K562 (cell line): ENCODE measurements around the gene RANBP3. TPM values are rescaled to one million over a fixed set of nuclear protein-coding genes. Genes with fewer than 3 reads are reported as not detected.

Experiments
- ATAC-seq: fragments of 200-7000 bp; cut with Tn5 transposase; 3 replicates; pipeline ENCODE4 v1.9.1; 2020; ENCODE audit warnings: moderate library complexity
- BruUV-seq: library from RNA; stranded (reverse); fragments of 400-500 nt; replicated peaks from 2 replicates; lab custom pipeline; 2021; lab: Mats Ljungman, UMichigan
- CTCF ChIA-PET: fragments of 300-600 bp; formaldehyde crosslinking; extraction: SDS; loops from one replicate; lab custom pipeline; 2021; ENCODE audit warnings: low intra/inter-chr PET ratio; lab: Yijun Ruan, JAX
- POLR2A ChIA-PET: fragments of 300-600, 350-650 bp; sonication (Branson Sonifier 250); formaldehyde crosslinking; extraction: SDS; loops from one replicate; lab custom pipeline; 2021; ENCODE audit warnings: antibody characterized with exemption, inconsistent platforms; lab: Yijun Ruan, JAX
- DNase-seq, 4 experiments: peaks; one replicate each; pipeline versions ENCODE4 v3.0.0 to v3.0.0-alpha.2; 2011 to 2018; ENCODE audit warnings: low spot score in 3 of 4, mixed read lengths in 3 of 4; ENCODE audit errors: extremely low read depth in 1 of 4
- FAIRE-seq: peaks from 2 replicates; lab custom pipeline; 2011; peaks lifted over from hg19 to GRCh38; lab: Jason Lieb, UNC
- H2AFZ ChIP-seq: 2 replicates; pipeline ENCODE4 v1.6.0; 2011; ENCODE audit warnings: low read depth, low read length, control low read depth, inconsistent platforms
- H3K27ac ChIP-seq: fragments of 200-600 bp; 3 replicates; pipeline ENCODE4 v1.8.0; 2011; ENCODE audit warnings: low read depth, mild to moderate bottlenecking, control low read depth, inconsistent platforms, low read length, moderate library complexity, mixed read lengths; ENCODE audit errors: extremely low read depth
- H3K27me3 ChIP-seq, 2 experiments: fragments of 300-600 bp in 1 of 2; 2 replicates in 1 of 2; 3 replicates in 1 of 2; pipeline versions ENCODE4 v1.6.0 to v1.8.0; 2011; ENCODE audit warnings: inconsistent platforms in 2 of 2, low read length in 2 of 2, mild to moderate bottlenecking in 1 of 2, mixed read lengths in 1 of 2, moderate library complexity in 1 of 2; ENCODE audit not compliant: control insufficient read depth in 2 of 2, insufficient read depth in 2 of 2
- H3K36me3 ChIP-seq: fragments of 300-600 bp; 3 replicates; pipeline ENCODE4 v1.8.0; 2011; ENCODE audit warnings: mild to moderate bottlenecking, low read length, inconsistent platforms; ENCODE audit not compliant: control insufficient read depth, insufficient read depth
- H3K4me1 ChIP-seq, 2 experiments: fragments of 200-600 bp in 1 of 2; replicated peaks in 1 of 2; 2 replicates in 1 of 2; 3 replicates in 1 of 2; pipeline versions ENCODE4 v1.5.1 to v1.8.0; 2011; ENCODE audit warnings: inconsistent platforms in 2 of 2, low read length in 2 of 2, mild to moderate bottlenecking in 1 of 2, mixed read lengths in 1 of 2, moderate library complexity in 1 of 2; ENCODE audit not compliant: control insufficient read depth in 2 of 2, insufficient read depth in 2 of 2
- H3K4me2 ChIP-seq: 2 replicates; pipeline ENCODE4 v1.6.1; 2011; ENCODE audit warnings: low read length, control low read depth, inconsistent platforms, mixed read lengths; ENCODE audit not compliant: insufficient read depth
- H3K4me3 ChIP-seq: fragments of 200-600 bp; sonication (generic), shearing (Covaris generic); 2 replicates; pipeline ENCODE4 v1.5.1; 2016; ENCODE audit warnings: control low read depth, inconsistent platforms
- H3K79me2 ChIP-seq: fragments of 200-600 bp; 3 replicates; pipeline ENCODE4 v1.8.0; 2011; ENCODE audit warnings: low read length, inconsistent platforms; ENCODE audit not compliant: control insufficient read depth, insufficient read depth
- H3K9ac ChIP-seq, 2 experiments: 2 replicates each; pipeline versions ENCODE4 v1.6.0 to v1.6.1; 2011; ENCODE audit warnings: low read depth in 2 of 2, low read length in 2 of 2, control low read depth in 1 of 2, inconsistent platforms in 1 of 2, mild to moderate bottlenecking in 1 of 2, mixed read lengths in 1 of 2; ENCODE audit not compliant: insufficient read depth in 1 of 2
- H3K9me1 ChIP-seq: one replicate; pipeline ENCODE4 v1.6.0; 2011; ENCODE audit warnings: inconsistent platforms, mild to moderate bottlenecking, low read length, moderate library complexity; ENCODE audit not compliant: control insufficient read depth, insufficient read depth
- H3K9me3 ChIP-seq: replicated peaks from 2 replicates; pipeline ENCODE4 v1.5.1; 2011; ENCODE audit warnings: low read depth, low read length, inconsistent platforms; ENCODE audit not compliant: control insufficient read depth, insufficient read depth
- H4K20me1 ChIP-seq: replicated peaks from 2 replicates; pipeline ENCODE4 v1.6.1; 2011; ENCODE audit warnings: low read length, inconsistent platforms, mixed read lengths; ENCODE audit not compliant: control insufficient read depth, insufficient read depth
- TCFL5 ChIP-seq: fragments of 250-450 bp; sonication (Bioruptor Pico); conservative IDR thresholded peaks from 2 replicates; pipeline ENCODE4 v1.6.1; 2021; ENCODE audit warnings: mild to moderate bottlenecking, moderate library complexity, matching md5 sums
- ZBTB33 ChIP-seq: sonication (generic); formaldehyde crosslinking; IDR thresholded peaks from 2 replicates; pipeline ENCODE4 v1.8.1; 2023; ENCODE audit warnings: mild to moderate bottlenecking, missing genetic modification reagents
- WGBS: fragments of 100-300 bp; shearing (Covaris generic); methylation state at CpG from one replicate; pipeline ENCODE4 v1.1.6; 2016; ENCODE audit warnings: low coverage, mixed read lengths; ENCODE audit not compliant: insufficient coverage; ENCODE audit errors: missing lambda C conversion rate; 5-methylcytosine and 5-hydroxymethylcytosine counted together
- in situ Hi-C: fragments of 300-500 bp; cut with MboI; formaldehyde crosslinking; loops from 4 replicates; pipeline ENCODE4 v1.15.0; 2018; ENCODE audit warnings: inconsistent platforms, mixed read lengths
- intact Hi-C: fragments of 100-400 bp; cut with micrococcal nuclease; formaldehyde crosslinking; loops from 2 replicates; pipeline ENCODE4 v1.14.2; 2022
- polyA plus RNA-seq, 8 experiments: library from polyadenylated mRNA; depleted of rRNA in 4 of 8; stranded (reverse) in 5 of 8; unstranded in 3 of 8; fragments of >200 nt; fragmentation: Nextera tagmentation in 2 of 8; fragmentation: Illumina TruSeq in 1 of 8; extraction: Ambion mirVana in 2 of 8; extraction: Trizol in 1 of 8; gene quantifications; 2 replicates each; pipeline versions ENCODE4 v1.2.1 to v1.2.3, GENCODE V29; 2011 to 2014; ENCODE audit warnings: inconsistent platforms in 1 of 8, missing spikeins in 1 of 8
- total RNA-seq, 7 experiments: library from RNA; depleted of rRNA in 6 of 7; stranded (reverse); fragments of >200 nt in 6 of 7; fragmentation: Illumina TruSeq in 2 of 7; extraction: Trizol in 2 of 7; gene quantifications; 2 replicates each; pipeline versions ENCODE4 v1.2.1 to v1.2.3, GENCODE V29; 2011 to 2021; ENCODE audit warnings: low replicate concordance in 1 of 7

Gene RANBP3
- total and polyA plus RNA-seq, 9 of the 15 experiments (the other 6 are each of a cell fraction or from before 2014, with no cell fraction given), result 0.90 to 95.1 (median 63.2) TPM

- CTCF ChIA-PET, result no interaction called here
- peaks cover 0 to 30% of the 10 kb centered on the region in 2 experiments; a peak in 2 of 5 replicates for H3K4me1 ChIP-seq
- no peaks in the 10 kb centered on the region for H3K27me3 ChIP-seq
- H3K4me3 ChIP-seq, result no peak overlapping the region
- H3K4me2 ChIP-seq, result no peak overlapping the region
- no peaks in the 10 kb centered on the region for H3K79me2 ChIP-seq
- in situ Hi-C loops, result no loop called here
- no peak overlapping the region for H2AFZ ChIP-seq
- POLR2A ChIA-PET, result no interaction called here
- no TSS peak for BruUV-seq
- no peak for FAIRE-seq
- 75% methylated on average over 16 of the region's 17 CpGs for WGBS
- intact Hi-C loops, result no loop called here
- H3K9me3 ChIP-seq, result no peaks in the 10 kb centered on the region
- no peak for ATAC-seq
- DNase-seq, result no peak
- H3K9ac ChIP-seq, result no peak overlapping the region; a peak in 1 of 4 replicates
- peak; percentile 60; the same call in 1 of the 2 replicates for TF ChIP-seq ZBTB33 (CRISPR knock-in tag)
- no peak for TF ChIP-seq TCFL5
- no peaks in the 10 kb centered on the region for H3K9me1 ChIP-seq
- H3K27ac ChIP-seq, result no peak overlapping the region
- H4K20me1 ChIP-seq, result no peaks in the 10 kb centered on the region
- H3K36me3 ChIP-seq, result no peaks in the 10 kb centered on the region
Measured at GRCh38 chr19:5997371-5997770, 19.4 kb upstream of the RANBP3 start.
